OCI-LY1 (cell line): ENCODE data around the gene ARPP21.

Source experiments
- H2AFZ ChIP-seq: fragments of 200-600 bp; sonication (generic), shearing (Covaris generic); 2 replicates; pipeline ENCODE4 v1.6.0; 2014; ENCODE audit warnings: antibody characterized with exemption, mild to moderate bottlenecking, low read length
- H3F3A ChIP-seq: fragments of 200-600 bp; sonication (generic), shearing (Covaris generic); 2 replicates; pipeline ENCODE4 v1.6.0; 2014; ENCODE audit warnings: mild to moderate bottlenecking, antibody characterized with exemption, low read length, moderate library complexity; ENCODE audit not compliant: insufficient read depth
- H3K27ac ChIP-seq: fragments of 200-600 bp; sonication (generic); 2 replicates; pipeline ENCODE4 v1.5.1; 2014; ENCODE audit warnings: low read length, mixed run types, mild to moderate bottlenecking, low read depth; ENCODE audit not compliant: poor library complexity, severe bottlenecking
- H3K27me3 ChIP-seq: fragments of 200-600 bp; sonication (generic); 2 replicates; pipeline ENCODE4 v1.6.0; 2014; ENCODE audit warnings: antibody characterized with exemption, mild to moderate bottlenecking, low read length, moderate library complexity; ENCODE audit not compliant: insufficient read depth
- H3K36me3 ChIP-seq: fragments of 200-600 bp; sonication (generic); 2 replicates; pipeline ENCODE4 v1.6.1; 2014; ENCODE audit warnings: mild to moderate bottlenecking, antibody characterized with exemption, low read length, moderate library complexity, mixed read lengths; ENCODE audit not compliant: insufficient read depth
- H3K4me1 ChIP-seq: fragments of 200-600 bp; sonication (generic); 2 replicates; pipeline ENCODE4 v1.5.1; 2014; ENCODE audit warnings: mild to moderate bottlenecking, low read length, moderate library complexity; ENCODE audit not compliant: insufficient read depth, severe bottlenecking
- H3K4me2 ChIP-seq: fragments of 200-600 bp; sonication (generic), shearing (Covaris generic); 2 replicates; pipeline ENCODE4 v1.6.1; 2014; ENCODE audit warnings: low read length
- H3K4me3 ChIP-seq: fragments of 200-600 bp; sonication (generic); 2 replicates; pipeline ENCODE4 v1.5.1; 2014; ENCODE audit warnings: low read length, low read depth, mild to moderate bottlenecking, mixed read lengths; ENCODE audit not compliant: poor library complexity, severe bottlenecking
- H3K79me2 ChIP-seq: fragments of 200-600 bp; shearing (Covaris generic); 2 replicates; pipeline ENCODE4 v1.6.1; 2016; ENCODE audit warnings: mixed run types, low read length, mixed read lengths; ENCODE audit not compliant: insufficient read depth
- H3K9ac ChIP-seq: fragments of 200-600 bp; sonication (generic), shearing (Covaris generic); 2 replicates; pipeline ENCODE4 v1.6.1; 2014; ENCODE audit warnings: mild to moderate bottlenecking, low read length, mixed read lengths
- H3K9me2 ChIP-seq: fragments of 200-600 bp; sonication (generic), shearing (Covaris generic); 2 replicates; pipeline ENCODE4 v1.6.1; 2014; ENCODE audit warnings: low read depth, mild to moderate bottlenecking, low read length, mixed read lengths
- H3K9me3 ChIP-seq: fragments of 200-600 bp; shearing (Covaris generic); 2 replicates; pipeline ENCODE4 v1.6.1; 2014; ENCODE audit warnings: low read length, mixed read lengths
- H4K20me1 ChIP-seq: fragments of 200-600 bp; sonication (generic), shearing (Covaris generic); 2 replicates; pipeline ENCODE4 v1.6.0; 2016; ENCODE audit warnings: mild to moderate bottlenecking, low read length; ENCODE audit not compliant: insufficient read depth
- EZH2 ChIP-seq: fragments of 200-600 bp; sonication (generic), shearing (Covaris generic); IDR thresholded peaks from 2 replicates; pipeline ENCODE4 v1.8.0; 2017; ENCODE audit warnings: borderline replicate concordance, mixed run types, mild to moderate bottlenecking, antibody characterized with exemption, low read length, moderate library complexity, mixed read lengths
- TF ChIP-seq, protein P1 (sequence below): fragments of 200-600 bp; sonication (generic), shearing (Covaris generic); IDR thresholded peaks from 2 replicates; pipeline ENCODE4 v1.5.1; 2017; ENCODE audit warnings: mild to moderate bottlenecking, antibody characterized with exemption, low read length, moderate library complexity, mixed read lengths

The ARPP21 gene

DNA sequence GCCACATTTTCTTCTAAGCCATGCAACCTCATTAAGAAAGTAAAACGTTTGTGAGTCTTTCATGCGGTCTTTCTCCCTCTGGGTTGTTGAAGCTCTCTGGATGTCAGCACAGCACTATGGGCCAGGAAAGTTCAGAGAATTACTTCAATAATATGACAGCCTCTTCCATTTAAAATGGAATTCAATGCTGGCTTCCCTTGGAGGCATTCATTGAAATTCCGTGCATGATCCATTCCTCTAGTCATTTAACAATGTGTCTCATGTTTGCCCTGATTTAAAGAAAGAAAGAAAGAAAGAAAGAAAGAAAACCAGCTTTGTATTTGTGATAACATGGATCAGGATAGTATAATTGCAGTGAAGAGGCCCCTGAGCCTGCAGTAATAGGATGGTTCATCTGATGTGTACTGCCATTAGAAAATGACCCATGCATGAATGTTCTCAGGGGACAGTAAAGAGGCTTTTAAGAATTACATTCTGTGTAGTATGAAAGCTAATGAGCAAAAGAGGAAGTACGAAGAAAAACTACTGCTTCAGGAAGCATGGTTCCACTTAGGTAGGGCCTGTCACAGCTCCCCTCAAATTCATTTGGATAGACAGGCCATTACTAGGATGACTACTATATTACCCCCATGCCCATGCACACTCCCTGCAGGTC lies 146.0 kb downstream of the ARPP21 start:
- peaks cover 54% of the 10 kb centered on the region for H3K4me1 ChIP-seq
- no peak for TF ChIP-seq EZH2
- TF ChIP-seq, protein P1, sequence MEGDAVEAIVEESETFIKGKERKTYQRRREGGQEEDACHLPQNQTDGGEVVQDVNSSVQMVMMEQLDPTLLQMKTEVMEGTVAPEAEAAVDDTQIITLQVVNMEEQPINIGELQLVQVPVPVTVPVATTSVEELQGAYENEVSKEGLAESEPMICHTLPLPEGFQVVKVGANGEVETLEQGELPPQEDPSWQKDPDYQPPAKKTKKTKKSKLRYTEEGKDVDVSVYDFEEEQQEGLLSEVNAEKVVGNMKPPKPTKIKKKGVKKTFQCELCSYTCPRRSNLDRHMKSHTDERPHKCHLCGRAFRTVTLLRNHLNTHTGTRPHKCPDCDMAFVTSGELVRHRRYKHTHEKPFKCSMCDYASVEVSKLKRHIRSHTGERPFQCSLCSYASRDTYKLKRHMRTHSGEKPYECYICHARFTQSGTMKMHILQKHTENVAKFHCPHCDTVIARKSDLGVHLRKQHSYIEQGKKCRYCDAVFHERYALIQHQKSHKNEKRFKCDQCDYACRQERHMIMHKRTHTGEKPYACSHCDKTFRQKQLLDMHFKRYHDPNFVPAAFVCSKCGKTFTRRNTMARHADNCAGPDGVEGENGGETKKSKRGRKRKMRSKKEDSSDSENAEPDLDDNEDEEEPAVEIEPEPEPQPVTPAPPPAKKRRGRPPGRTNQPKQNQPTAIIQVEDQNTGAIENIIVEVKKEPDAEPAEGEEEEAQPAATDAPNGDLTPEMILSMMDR, result no peak
- H3F3A ChIP-seq, result no peaks in the 10 kb centered on the region
- H3K27me3 ChIP-seq, result no peaks in the 10 kb centered on the region
- H3K36me3 ChIP-seq, result peaks cover 15% of the 10 kb centered on the region; the same call in 1 of the 2 replicates
- H3K27ac ChIP-seq, result peak overlapping the region; percentile 60
- H4K20me1 ChIP-seq, result no peaks in the 10 kb centered on the region
- no peak overlapping the region for H3K4me3 ChIP-seq
- H3K4me2 ChIP-seq, result peak overlapping the region; percentile 37; the same call in 1 of the 2 replicates
- no peaks in the 10 kb centered on the region for H3K9me2 ChIP-seq
- H3K79me2 ChIP-seq, result no peaks in the 10 kb centered on the region
- no peaks in the 10 kb centered on the region for H3K9me3 ChIP-seq
- H3K9ac ChIP-seq, result no peak overlapping the region
- no peak overlapping the region for H2AFZ ChIP-seq

GRCh38 chr3:35787936-35788335 lies 148.6 kb downstream of the ARPP21 start:
- no peak overlapping the region for H2AFZ ChIP-seq
- H3K27ac ChIP-seq, result no peak overlapping the region
- no peaks in the 10 kb centered on the region for H3K9me2 ChIP-seq
- TF ChIP-seq, protein P1, result no peak
- TF ChIP-seq EZH2, result no peak
- no peaks in the 10 kb centered on the region for H3F3A ChIP-seq
- no peaks in the 10 kb centered on the region for H3K27me3 ChIP-seq
- no peak overlapping the region for H3K4me3 ChIP-seq
- no peaks in the 10 kb centered on the region for H3K9me3 ChIP-seq
- no peaks in the 10 kb centered on the region for H4K20me1 ChIP-seq
- H3K4me1 ChIP-seq, result peaks cover 54% of the 10 kb centered on the region
- no peak overlapping the region for H3K4me2 ChIP-seq
- H3K79me2 ChIP-seq, result no peaks in the 10 kb centered on the region
- H3K9ac ChIP-seq, result no peak overlapping the region
- peaks cover 15% of the 10 kb centered on the region for H3K36me3 ChIP-seq

DNA sequence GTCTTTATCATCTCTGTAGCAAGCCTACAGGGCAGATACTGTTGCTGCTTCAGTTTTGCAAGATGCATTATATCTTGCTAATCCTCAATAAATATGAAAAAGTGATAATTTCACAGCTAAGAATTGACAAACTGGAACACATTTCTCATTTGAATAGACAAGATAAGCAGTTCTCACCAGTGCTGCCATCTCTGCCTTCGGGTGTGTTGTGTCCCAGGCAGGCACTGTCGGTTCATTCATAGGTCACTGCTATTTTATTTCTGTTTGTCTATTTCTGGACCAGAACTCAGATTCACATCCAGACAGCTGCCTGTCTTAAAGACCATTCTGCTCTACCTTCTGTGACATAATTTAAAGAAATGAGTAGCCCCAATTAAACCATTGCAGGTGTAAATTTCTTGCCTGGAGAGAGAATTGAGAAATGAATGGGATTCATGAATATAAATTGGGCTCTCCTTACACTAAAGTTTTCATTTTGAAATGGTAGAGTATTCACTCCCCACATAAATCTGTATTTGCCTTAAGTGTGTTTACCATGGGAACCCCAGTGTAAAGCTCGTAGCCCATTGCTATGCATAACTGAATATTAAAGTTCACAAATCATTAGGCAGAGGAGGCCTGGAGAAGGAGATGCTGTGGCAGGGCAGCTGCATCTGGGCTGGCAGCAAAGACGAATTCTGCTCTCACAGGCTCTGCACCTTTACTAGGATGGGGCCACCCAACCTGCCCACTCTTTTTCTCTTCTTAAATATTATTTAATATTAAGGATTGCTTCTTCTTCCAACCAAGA lies 149.9 kb downstream of the ARPP21 start:
- Histone ChIP-seq H3K9me2 (no peaks in the 10 kb centered on the region), H3K27ac (no peak overlapping the region), H3F3A (no peaks in the 10 kb centered on the region), H3K9me3 (no peaks in the 10 kb centered on the region), H3K4me2 (no peak overlapping the region), H3K27me3 (no peaks in the 10 kb centered on the region), H3K36me3 (peaks cover 27% of the 10 kb centered on the region), H3K4me3 (no peak overlapping the region), H3K79me2 (no peaks in the 10 kb centered on the region), H3K9ac (no peak overlapping the region), H4K20me1 (no peaks in the 10 kb centered on the region), H2AFZ (no peak overlapping the region), H3K4me1 (peaks cover 52% of the 10 kb centered on the region)
- TF ChIP-seq, protein P1, result no peak
- no peak for TF ChIP-seq EZH2
